Spleen (tissue), 11 donors: ENCODE data around the gene ZNF532. TPM values are rescaled to one million over a fixed set of nuclear protein-coding genes. Genes with fewer than 3 reads are reported as not detected.

Source experiments
- DNase-seq: peaks from one replicate; pipeline ENCODE4 v3.0.0-alpha.2; 2020
- H3K27ac ChIP-seq, 8 donors: fragments of 200-600 bp; sonication (generic) in 7 of 8; 1 replicate in 4 of 8; 2 replicates in 4 of 8; pipeline versions ENCODE4 v1.5.0 to v1.8.0; 2016 to 2021; ENCODE audit warnings: inconsistent platforms in 4 of 8, mild to moderate bottlenecking in 4 of 8, moderate library complexity in 1 of 8
- H3K27me3 ChIP-seq, 7 donors: fragments of 200-600 bp; sonication (generic) in 6 of 7; replicated peaks in 1 of 7; 1 replicate in 4 of 7; 2 replicates in 3 of 7; pipeline versions ENCODE4 v1.5.0 to v1.8.0; 2016 to 2021; ENCODE audit warnings: inconsistent platforms in 3 of 7, mild to moderate bottlenecking in 1 of 7
- H3K36me3 ChIP-seq, 6 donors: fragments of 200-600 bp; sonication (generic) in 5 of 6; 1 replicate in 4 of 6; 2 replicates in 2 of 6; pipeline versions ENCODE4 v1.5.0 to v1.8.0; 2016 to 2021; ENCODE audit warnings: inconsistent platforms in 2 of 6
- H3K4me1 ChIP-seq, 6 donors: fragments of 200-600 bp; sonication (generic) in 5 of 6; 1 replicate in 3 of 6; 2 replicates in 3 of 6; pipeline versions ENCODE4 v1.5.0 to v1.8.0; 2016 to 2021; ENCODE audit warnings: inconsistent platforms in 3 of 6
- H3K4me3 ChIP-seq, 8 donors: fragments of 200-600 bp; sonication (generic) in 7 of 8; 1 replicate in 4 of 8; 2 replicates in 4 of 8; pipeline versions ENCODE4 v1.5.0 to v1.8.0; 2016 to 2021; ENCODE audit warnings: inconsistent platforms in 4 of 8, mild to moderate bottlenecking in 4 of 8, moderate library complexity in 2 of 8
- H3K9me3 ChIP-seq, 8 donors: fragments of 200-600 bp; sonication (generic) in 7 of 8; 1 replicate in 4 of 8; 2 replicates in 4 of 8; pipeline versions ENCODE4 v1.5.0 to v1.8.0; 2016 to 2021; ENCODE audit warnings: inconsistent platforms in 4 of 8
- CTCF ChIP-seq, 11 experiments: fragments of 200-600 bp in 7 of 11; fragments of 450-650 bp in 4 of 11; sonication (generic) in 4 of 11; IDR thresholded peaks in 8 of 11; conservative IDR thresholded peaks in 3 of 11; 1 replicate in 7 of 11; 2 replicates in 4 of 11; pipeline versions ENCODE4 v1.4.0 to v1.8.0; 2016 to 2021; ENCODE audit warnings: antibody characterized with exemption in 11 of 11, inconsistent platforms in 4 of 11, mild to moderate bottlenecking in 1 of 11
- POLR2A ChIP-seq, 3 donors: fragments of 450-650 bp; IDR thresholded peaks; one replicate each; pipeline ENCODE4 v1.5.1; 2017; ENCODE audit warnings: antibody characterized with exemption in 3 of 3, mild to moderate bottlenecking in 1 of 3
- POLR2AphosphoS5 ChIP-seq, 3 donors: sonication (generic); formaldehyde crosslinking; IDR thresholded peaks; one replicate each; pipeline ENCODE4 v1.5.1; 2017; ENCODE audit warnings: antibody characterized with exemption in 3 of 3
- WGBS, 5 donors: extraction: QIAGEN DNeasy Blood & Tissue Kit in 3 of 5; methylation state at CpG; one replicate each; pipeline versions ENCODE4 v1.1.5 to v1.1.7; 2013 to 2018; 5-methylcytosine and 5-hydroxymethylcytosine counted together
- intact Hi-C: fragments of 100-400 bp; cut with DNase I; formaldehyde crosslinking; loops from one replicate; pipeline ENCODE4 v1.15.0; 2023; ENCODE audit warnings: low total_unique reads
- polyA plus RNA-seq, 3 donors: library from polyadenylated mRNA; stranded (reverse); fragments of 200-250 nt; gene quantifications; one replicate each; pipeline ENCODE4 v1.2.1, GENCODE V29; 2013
- total RNA-seq, 7 donors: library from RNA; depleted of rRNA in 3 of 7; stranded (reverse); fragments of >200 nt in 3 of 7; fragmentation: NEBNext Ultra II Directional in 4 of 7; extraction: Animal tissue kit (Norgen Biotek cat#: 25700) in 4 of 7; gene quantifications; one replicate each; pipeline versions ENCODE4 v1.1.0 to v1.2.1, GENCODE V29; 2016 to 2021
- donor health status: healthy with polysubstance abuse.
- donor health status: DM: no; HTN: no; CAD: no; lungs with moderate emphysema.
- donor health status: DM: no; HTN: no; CAD: no.
- donor health status: Bipolar disorder and iron deficiency.
- donor health status: healthy.
- donor health status: DM: no; HTN: no; CAD: no.
- donor health status: DM: yes; HTN: yes; CAD: no.

Gene ZNF532
- total and polyA plus RNA-seq, 10 donors = 5.2 to 64.8 (median 42.4) TPM

- H3K27ac ChIP-seq = peak overlapping the region in 5 of 8 donors; percentile 10 to 56 (median 25)
- H3K4me3 ChIP-seq = no peak overlapping the region
- DNase-seq = no peak
- intact Hi-C loops = no loop called here
- H3K9me3 ChIP-seq = peaks cover 0 to 13% (median 8%) of the 10 kb centered on the region in 8 donors
- H3K4me1 ChIP-seq = peaks cover 0 to 28% (median 12%) of the 10 kb centered on the region in 6 donors
- TF ChIP-seq POLR2AphosphoS5 (IDR thresholded peaks at IDR 0.05) (no peak), CTCF (IDR thresholded peaks at IDR 0.05 in 8 of 11, conservative IDR thresholded peaks at IDR 0.05 in 3 of 11) (no peak), POLR2A (IDR thresholded peaks at IDR 0.05) (no peak)
- peaks cover 0 to 17% (median under 1%) of the 10 kb centered on the region in 6 donors for H3K36me3 ChIP-seq
- 79 to 86% (median 83%) methylated on average over 6 of the region's 6 CpGs for whole genome bisulfite sequencing, 5 donors
- H3K27me3 ChIP-seq = no peaks in the 10 kb centered on the region
Measured at GRCh38 chr18:58929206-58929605, 64.5 kb downstream of the ZNF532 start.

- peaks cover 0 to 2% (median 0%) of the 10 kb centered on the region in 8 donors for H3K9me3 ChIP-seq
- no peaks in the 10 kb centered on the region for H3K27me3 ChIP-seq
- no peak for DNase-seq
- TF ChIP-seq CTCF (IDR thresholded peaks at IDR 0.05 in 8 of 11, conservative IDR thresholded peaks at IDR 0.05 in 3 of 11) = no peak
- no peak for TF ChIP-seq POLR2A (IDR thresholded peaks at IDR 0.05)
- no peak for TF ChIP-seq POLR2AphosphoS5 (IDR thresholded peaks at IDR 0.05)
- H3K27ac ChIP-seq = no peak overlapping the region
- WGBS, 5 donors = 88 to 92% (median 90%) methylated on average over 9 of the region's 9 CpGs
- intact Hi-C loops = no loop called here
- H3K36me3 ChIP-seq = peaks cover 0 to 26% (median 5%) of the 10 kb centered on the region in 6 donors
- no peak overlapping the region for H3K4me3 ChIP-seq
- peaks cover 0 to 37% (median 23%) of the 10 kb centered on the region in 6 donors for H3K4me1 ChIP-seq
Measured at GRCh38 chr18:58934356-58934755, 69.7 kb downstream of the ZNF532 start.

GRCh38 chr18:58934933-58935577, 70.4 kb downstream of the ZNF532 start:
- Histone ChIP-seq H3K27ac (no peak overlapping the region), H3K36me3 (peaks cover 0 to 33% (median 11%) of the 10 kb centered on the region in 6 donors), H3K9me3 (peaks cover 0 to 8% (median 0%) of the 10 kb centered on the region in 8 donors), H3K4me3 (no peak overlapping the region), H3K27me3 (no peaks in the 10 kb centered on the region), H3K4me1 (peaks cover 0 to 30% (median 19%) of the 10 kb centered on the region in 6 donors)
- 74 to 100% (median 79%) methylated on average over 2 to 3 of the region's 3 CpGs for whole genome bisulfite sequencing, 5 donors
- intact Hi-C loops = no loop called here
- no peak for DNase-seq
- TF ChIP-seq POLR2A (IDR thresholded peaks at IDR 0.05) (no peak), POLR2AphosphoS5 (IDR thresholded peaks at IDR 0.05) (no peak), CTCF (IDR thresholded peaks at IDR 0.05 in 8 of 11, conservative IDR thresholded peaks at IDR 0.05 in 3 of 11) (no peak)

GRCh38 chr18:58937071-58937886, 72.6 kb downstream of the ZNF532 start:
- peak overlapping the region in 6 of 8 donors; percentile 7 to 68 (median 48) for H3K27ac ChIP-seq
- WGBS, 5 donors = 29 to 42% (median 33%) methylated on average over 3 of the region's 3 CpGs

More at GRCh38 chr18:58937071-58937886, 72.6 kb downstream of the ZNF532 start:
- no peak overlapping the region for H3K4me3 ChIP-seq
- peaks cover 0 to 9% (median 0%) of the 10 kb centered on the region in 8 donors for H3K9me3 ChIP-seq
- no peaks in the 10 kb centered on the region for H3K27me3 ChIP-seq
- TF ChIP-seq CTCF (IDR thresholded peaks at IDR 0.05 in 8 of 11, conservative IDR thresholded peaks at IDR 0.05 in 3 of 11) (no peak), POLR2AphosphoS5 (IDR thresholded peaks at IDR 0.05) (no peak), POLR2A (IDR thresholded peaks at IDR 0.05) (no peak)
- H3K36me3 ChIP-seq = peaks cover 0 to 38% (median 13%) of the 10 kb centered on the region in 6 donors
- H3K4me1 ChIP-seq = peaks cover 0 to 27% (median 17%) of the 10 kb centered on the region in 6 donors
- intact Hi-C loops = no loop called here
- DNase-seq = no peak
